Esophagus squamous epithelium (tissue), 4 donors: ENCODE results near the gene BPIFB1.

Source experiments
- CTCF ChIP-seq, 6 experiments: fragments of 450-650 bp in 4 of 6; fragments of 200-600 bp in 2 of 6; sonication (generic) in 2 of 6; IDR thresholded peaks; one replicate each; pipeline ENCODE4 v1.5.1; 2016 to 2019; ENCODE audit warnings: antibody characterized with exemption in 6 of 6, mild to moderate bottlenecking in 4 of 6, moderate library complexity in 4 of 6
- POLR2A ChIP-seq, 4 donors: fragments of 450-650 bp; IDR thresholded peaks; one replicate each; pipeline ENCODE4 v1.6.1; 2017; ENCODE audit warnings: antibody characterized with exemption in 4 of 4, mild to moderate bottlenecking in 4 of 4, moderate library complexity in 3 of 4

GRCh38 chr20:33325350-33325749 is 42.3 kb downstream of the BPIFB1 start:
- no peak for TF ChIP-seq CTCF (IDR thresholded peaks at IDR 0.05)
- no peak for TF ChIP-seq POLR2A (IDR thresholded peaks at IDR 0.05)
